Fibroblast of the aortic adventitia (primary cell): ENCODE results near the gene CEP83. TPM values are rescaled to one million over a fixed set of nuclear protein-coding genes. Genes with fewer than 3 reads are reported as not detected.
"Not testable (repeated sequence)": the region's sequence is repeated elsewhere in the genome, so short reads cannot be mapped to it uniquely, and the experiment has no call there.

Experiments
- DNase-seq: peaks from one replicate; pipeline ENCODE4 v3.0.0-alpha.2; 2010; ENCODE audit warnings: low read depth
- H3K4me3 ChIP-seq: 2 replicates; pipeline ENCODE4 v1.5.1; 2011; ENCODE audit warnings: low read depth, mild to moderate bottlenecking, control low read depth, low read length, moderate library complexity
- total RNA-seq: library from RNA; depleted of rRNA; stranded (reverse); fragments of >200 nt; gene quantifications from 2 replicates; pipeline ENCODE4 v1.2.3, GENCODE V29; 2012; ENCODE audit warnings: low replicate concordance
- TF ChIP-seq, protein P1 (sequence below): IDR thresholded peaks from 2 replicates; pipeline ENCODE4 v1.5.1; 2011; ENCODE audit warnings: mild to moderate bottlenecking, low read length, control low read depth, inconsistent platforms; ENCODE audit not compliant: insufficient read depth

Gene CEP83
- total RNA-seq, 1 donor = 15.8 TPM

DNA sequence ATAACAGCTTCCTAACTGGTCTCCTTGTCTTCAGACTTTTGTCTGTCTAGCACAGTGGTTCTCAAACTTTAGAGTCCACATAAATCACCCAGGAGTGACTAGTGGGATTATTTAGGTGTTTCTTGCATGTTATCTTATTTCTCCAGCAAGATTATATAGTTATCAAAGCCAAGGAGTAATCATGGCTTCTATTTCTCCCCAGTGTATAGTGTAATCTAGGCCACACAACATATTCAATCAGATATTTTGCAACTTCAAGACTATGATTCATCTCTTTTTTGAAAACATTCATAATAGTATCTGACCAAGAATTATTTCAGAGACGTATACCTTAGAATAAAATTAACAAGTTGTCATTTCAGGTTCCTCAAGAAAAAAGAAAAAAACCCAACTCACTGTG is 131.9 kb downstream of the CEP83 start:
- H3K4me3 ChIP-seq = no peak overlapping the region
- DNase-seq = peak; percentile 61
- TF ChIP-seq, protein P1, sequence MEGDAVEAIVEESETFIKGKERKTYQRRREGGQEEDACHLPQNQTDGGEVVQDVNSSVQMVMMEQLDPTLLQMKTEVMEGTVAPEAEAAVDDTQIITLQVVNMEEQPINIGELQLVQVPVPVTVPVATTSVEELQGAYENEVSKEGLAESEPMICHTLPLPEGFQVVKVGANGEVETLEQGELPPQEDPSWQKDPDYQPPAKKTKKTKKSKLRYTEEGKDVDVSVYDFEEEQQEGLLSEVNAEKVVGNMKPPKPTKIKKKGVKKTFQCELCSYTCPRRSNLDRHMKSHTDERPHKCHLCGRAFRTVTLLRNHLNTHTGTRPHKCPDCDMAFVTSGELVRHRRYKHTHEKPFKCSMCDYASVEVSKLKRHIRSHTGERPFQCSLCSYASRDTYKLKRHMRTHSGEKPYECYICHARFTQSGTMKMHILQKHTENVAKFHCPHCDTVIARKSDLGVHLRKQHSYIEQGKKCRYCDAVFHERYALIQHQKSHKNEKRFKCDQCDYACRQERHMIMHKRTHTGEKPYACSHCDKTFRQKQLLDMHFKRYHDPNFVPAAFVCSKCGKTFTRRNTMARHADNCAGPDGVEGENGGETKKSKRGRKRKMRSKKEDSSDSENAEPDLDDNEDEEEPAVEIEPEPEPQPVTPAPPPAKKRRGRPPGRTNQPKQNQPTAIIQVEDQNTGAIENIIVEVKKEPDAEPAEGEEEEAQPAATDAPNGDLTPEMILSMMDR = no peak

DNA sequence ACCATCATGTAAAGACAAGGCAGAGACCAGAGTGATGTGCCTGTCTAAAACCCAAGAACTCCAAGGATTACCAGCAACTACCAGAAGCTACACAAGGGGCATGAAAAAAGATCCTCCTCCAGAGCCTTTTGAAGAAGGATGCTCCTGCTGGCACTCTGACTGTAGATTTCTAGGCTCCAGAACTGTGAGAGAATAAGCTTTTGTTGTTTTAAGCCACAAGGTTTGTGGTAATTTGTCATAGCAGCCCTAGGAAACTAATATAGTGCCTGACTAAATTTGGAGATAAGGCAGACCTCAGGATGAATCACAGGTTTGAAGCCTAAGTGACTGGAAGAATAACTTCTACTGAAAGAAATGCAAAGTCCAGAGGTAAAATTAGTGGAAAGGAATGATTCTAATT is 132.9 kb downstream of the CEP83 start:
- TF ChIP-seq, protein P1 = no peak
- DNase-seq = peak; percentile 76
- no peak overlapping the region for H3K4me3 ChIP-seq

DNA sequence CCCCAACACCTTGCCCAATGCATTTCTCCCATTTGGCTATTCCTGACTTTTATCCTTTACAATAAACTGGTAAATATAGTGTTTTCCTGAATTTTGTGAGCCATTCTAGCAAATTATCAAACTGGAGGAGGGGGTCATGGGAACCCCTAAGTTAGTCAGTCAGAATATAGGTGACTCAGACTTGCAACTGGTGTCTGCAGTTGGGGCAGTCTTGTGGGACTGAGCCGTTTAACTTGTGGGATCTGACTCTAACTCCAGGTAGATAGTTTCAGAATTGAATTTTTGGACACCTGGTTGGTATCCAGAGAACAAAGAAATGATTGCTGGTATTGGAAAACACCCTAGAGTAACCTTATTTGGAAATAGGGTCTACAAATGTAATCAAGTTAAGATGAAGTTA is 133.4 kb downstream of the CEP83 start:
- H3K4me3 ChIP-seq = no peak overlapping the region
- DNase-seq = no peak
- TF ChIP-seq, protein P1 = no peak

DNA sequence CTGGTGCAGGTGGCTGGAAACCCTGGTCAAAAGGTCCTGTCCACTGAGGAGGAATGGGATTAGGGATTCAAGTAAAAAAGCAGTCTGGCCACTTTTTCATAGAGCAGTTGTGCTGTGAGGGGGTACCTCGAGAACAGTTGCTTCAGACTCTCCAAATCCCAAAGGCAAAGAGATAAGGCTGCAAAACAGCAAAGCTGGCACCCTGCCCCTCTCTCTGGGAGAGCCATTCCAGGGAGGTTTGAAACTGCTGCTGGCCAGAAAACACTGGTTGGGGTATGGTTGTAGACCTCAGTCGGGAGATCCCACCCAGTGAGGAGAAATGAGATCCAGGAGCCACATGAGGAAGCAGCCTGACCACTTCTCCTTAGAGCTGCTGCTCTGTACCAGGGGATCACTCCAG is 137.3 kb downstream of the CEP83 start:
- TF ChIP-seq, protein P1 = no peak
- peak; percentile 59 for DNase-seq
- H3K4me3 ChIP-seq = no peak overlapping the region

DNA sequence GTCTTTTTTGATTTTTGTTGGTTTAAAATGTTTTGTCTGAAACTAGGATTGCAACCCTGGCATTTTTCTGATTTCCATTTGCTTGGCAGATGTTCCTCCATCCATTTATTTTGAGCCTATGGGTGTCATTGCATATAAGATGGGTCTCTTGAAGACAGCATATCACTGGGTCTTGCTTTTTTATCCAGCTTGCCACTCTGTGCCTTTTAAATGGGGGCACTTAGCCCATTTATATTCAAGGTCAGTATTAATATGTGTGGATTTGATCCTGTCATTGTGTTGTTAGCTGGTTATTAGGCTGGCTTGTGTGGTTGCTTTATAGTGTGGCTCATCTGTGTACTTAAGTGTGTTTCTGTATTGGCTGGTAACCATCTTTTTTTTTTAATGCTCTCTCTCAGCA is 139.6 kb downstream of the CEP83 start:
- TF ChIP-seq, protein P1 = no peak
- no peak overlapping the region for H3K4me3 ChIP-seq

DNA sequence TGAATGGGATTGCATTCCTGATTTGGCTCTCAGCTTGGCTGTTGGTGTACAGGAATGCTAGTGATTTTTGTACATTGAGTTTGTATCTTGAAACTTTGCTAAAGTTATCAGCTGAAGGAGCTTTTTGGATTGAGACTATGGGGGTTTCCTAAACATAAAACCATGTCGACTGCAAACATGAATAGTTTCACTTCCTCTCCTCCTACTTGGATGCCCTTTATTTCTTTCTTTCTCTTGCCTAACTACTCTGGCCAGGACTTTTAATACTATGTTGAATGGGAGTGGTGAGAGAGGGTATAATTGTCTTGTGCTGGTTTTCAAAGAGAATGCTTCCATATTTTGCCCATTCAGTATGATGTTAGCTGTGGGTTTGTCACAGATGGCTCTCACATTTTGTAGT is 141.5 kb downstream of the CEP83 start:
- TF ChIP-seq, protein P1 = no peak
- peak; percentile 8 for DNase-seq
- no peak overlapping the region for H3K4me3 ChIP-seq

More for the DNA sequence above, 139.6 kb downstream of the CEP83 start:
- DNase-seq = no peak

DNA sequence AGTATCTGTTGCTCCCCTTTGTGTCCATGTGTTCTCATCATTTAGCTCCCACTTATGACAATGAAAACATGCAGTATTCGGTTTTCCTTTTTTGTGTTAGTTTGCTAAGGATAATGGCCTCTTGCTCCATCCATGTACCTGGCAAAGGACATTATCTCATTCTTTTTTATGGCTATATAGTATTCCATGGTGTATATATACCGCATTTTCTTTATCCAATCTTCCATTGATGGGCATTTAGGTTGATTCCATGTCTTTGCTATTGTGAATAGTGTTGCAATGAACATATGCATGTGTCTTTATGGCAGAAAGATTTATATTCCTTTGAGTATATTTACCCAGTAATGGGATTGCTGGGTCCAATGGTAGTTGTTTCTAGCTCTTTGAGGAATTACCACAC is 143.1 kb downstream of the CEP83 start:
- H3K4me3 ChIP-seq, DNase-seq: not testable (repeated sequence)
